GM19463 (cell line): ENCODE data around the gene PHKB.

Experiments
- ATAC-seq: cut with Tn5 transposase; IDR thresholded peaks from one replicate; pipeline ENCODE4 v1.9.1; 2021; ENCODE audit warnings: mild to moderate bottlenecking, moderate library complexity; ENCODE audit not compliant: unreplicated experiment

The PHKB gene

GRCh38 chr16:47721006-47721637 is 260.0 kb downstream of the PHKB start:
- no peak for ATAC-seq

GRCh38 chr16:47722046-47722445 is 260.9 kb downstream of the PHKB start:
- ATAC-seq: no peak

GRCh38 chr16:47724115-47724785 is 263.1 kb downstream of the PHKB start:
- no peak for ATAC-seq

- no peak for ATAC-seq
Observed at GRCh38 chr16:47725188-47725695, 264.1 kb downstream of the PHKB start.

GRCh38 chr16:47726031-47726675 is 265.0 kb downstream of the PHKB start:
- ATAC-seq: no peak

- no peak for ATAC-seq
Observed at GRCh38 chr16:47727131-47727530, 266.0 kb downstream of the PHKB start.

- ATAC-seq: no peak
Observed at GRCh38 chr16:47728205-47728604, 267.1 kb downstream of the PHKB start.

- ATAC-seq: no peak
Observed at GRCh38 chr16:47729701-47730100, 268.6 kb downstream of the PHKB start.

GRCh38 chr16:47731252-47731651 is 270.1 kb downstream of the PHKB start:
- no peak for ATAC-seq

GRCh38 chr16:47732122-47732521 is 271.0 kb downstream of the PHKB start:
- no peak for ATAC-seq

GRCh38 chr16:47732523-47733111 is 271.5 kb downstream of the PHKB start:
- ATAC-seq: no peak

- no peak for ATAC-seq
Observed at GRCh38 chr16:47734081-47734857, 273.1 kb downstream of the PHKB start.

- no peak for ATAC-seq
Observed at GRCh38 chr16:47734987-47735594, 274.0 kb downstream of the PHKB start.

GRCh38 chr16:47750371-47750770 is 289.2 kb downstream of the PHKB start:
- ATAC-seq: no peak
